Measurements from ENCODE around the gene IFT74. TPM values are rescaled to one million over a fixed set of nuclear protein-coding genes. Genes with fewer than 3 reads are reported as not detected.

IFT74 gene
- total and polyA plus RNA-seq, 2 of the 13 experiments (the other 11 are each of a cell fraction or from before 2014, with no cell fraction given), result 4.2 to 12.3 TPM

GRCh38 chr9:26955921-26956859 is at the start of gene IFT74 (continued):
- no peak for TF ChIP-seq NFAT5 (CRISPR knock-in tag; IDR thresholded peaks at IDR 0.05)
- TF ChIP-seq ZKSCAN8 (CRISPR knock-in tag; IDR thresholded peaks at IDR 0.05; ENCODE audit: borderline replicate concordance), result 0 out of 2 replicates have a peak, but pooled peaks have one; percentile 42
- peak; percentile 72; the same call in 1 of the 2 replicates for TF ChIP-seq ARNTL (CRISPR knock-in tag; IDR thresholded peaks at IDR 0.05)
- no peak for TF ChIP-seq SNAPC4 (CRISPR knock-in tag; IDR thresholded peaks at IDR 0.05)
- no peak for TF ChIP-seq ONECUT2 (CRISPR knock-in tag; IDR thresholded peaks at IDR 0.05)
- no peak for TF ChIP-seq ZNF430 (CRISPR knock-in tag; IDR thresholded peaks at IDR 0.05)
- no peak for TF ChIP-seq SP4 (CRISPR knock-in tag; IDR thresholded peaks at IDR 0.05)
- no peak for TF ChIP-seq HCFC1 (IDR thresholded peaks at IDR 0.05; ENCODE audit: low read depth, low read length)
- TF ChIP-seq ZFP82 (CRISPR knock-in tag; IDR thresholded peaks at IDR 0.05; ENCODE audit: borderline replicate concordance), result no peak
- 0 out of 2 replicates have a peak, but pooled peaks have one; percentile 57 for TF ChIP-seq ZNF274 (CRISPR knock-in tag; IDR thresholded peaks at IDR 0.05)
- TF ChIP-seq, protein P1, sequence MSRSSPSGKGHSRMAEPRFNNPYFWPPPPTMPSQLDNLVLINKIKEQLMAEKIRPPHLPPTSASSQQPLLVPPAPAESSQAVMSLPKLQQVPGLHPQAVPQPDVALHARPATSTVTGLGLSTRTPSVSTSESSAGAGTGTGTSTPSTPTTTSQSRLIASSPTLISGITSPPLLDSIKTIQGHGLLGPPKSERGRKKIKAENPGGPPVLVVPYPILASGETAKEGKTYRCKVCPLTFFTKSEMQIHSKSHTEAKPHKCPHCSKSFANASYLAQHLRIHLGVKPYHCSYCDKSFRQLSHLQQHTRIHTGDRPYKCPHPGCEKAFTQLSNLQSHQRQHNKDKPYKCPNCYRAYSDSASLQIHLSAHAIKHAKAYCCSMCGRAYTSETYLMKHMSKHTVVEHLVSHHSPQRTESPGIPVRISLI (CRISPR knock-in tag; IDR thresholded peaks at IDR 0.05; ENCODE audit: borderline replicate concordance), result no peak
- TF ChIP-seq NFRKB (IDR thresholded peaks at IDR 0.05), result no peak
- no peak for TF ChIP-seq MAFG (CRISPR knock-in tag; IDR thresholded peaks at IDR 0.05)
- TF ChIP-seq SSRP1 (CRISPR knock-in tag; IDR thresholded peaks at IDR 0.05), result no peak
- TF ChIP-seq HOXA3 (CRISPR knock-in tag; IDR thresholded peaks at IDR 0.05), result peak; percentile 50; the same call in 1 of the 2 replicates

All from HepG2 (cell line).